ENCODE results near the gene C1orf52. TPM values are rescaled to one million over a fixed set of nuclear protein-coding genes. Genes with fewer than 3 reads are reported as not detected.
"Not testable (repeated sequence)": the region's sequence is repeated elsewhere in the genome, so short reads cannot be mapped to it uniquely, and the experiment has no call there.

C1orf52 gene
- total and polyA plus RNA-seq, 4 experiments from 2014 or later: 21.2 to 41.6 (median 32.7) TPM

DNA sequence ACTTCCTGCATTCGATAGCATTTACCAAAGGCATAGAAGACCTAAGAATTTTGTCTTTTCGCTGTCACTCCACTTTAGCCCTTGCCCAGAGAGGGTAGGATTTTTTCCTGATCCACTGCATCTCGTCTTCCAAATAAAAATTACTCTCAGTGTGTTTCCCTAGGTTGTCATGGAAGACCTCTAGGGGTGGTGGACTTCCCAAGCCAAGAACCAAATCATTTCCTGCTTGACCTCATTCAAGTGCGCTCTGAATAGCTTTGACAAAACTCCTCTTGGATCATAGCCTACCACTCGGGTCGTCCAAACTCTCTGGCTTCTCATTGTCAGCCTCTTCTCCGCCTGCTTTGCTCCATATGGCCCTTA is 431 bp upstream of the C1orf52 start:
- no peak for DNase-seq
- Histone ChIP-seq H3K36me3 (ENCODE audit: insufficient read depth, low read length) (peaks cover 10% of the 10 kb centered on the region), H3K27me3 (ENCODE audit: insufficient read depth, low read length) (no peaks in the 10 kb centered on the region), H3K9me3 (ENCODE audit: control insufficient read depth in 1 of 2, low read length in 2 of 2) (no peaks in the 10 kb centered on the region), H3K27ac (ENCODE audit: low read depth, low read length) (no peak overlapping the region), H3K4me3 (ENCODE audit: low read length in 2 of 2) (peak overlapping the region in 1 of 2 donors; percentile 95), H3K4me1 (ENCODE audit: insufficient read depth, low read length) (peaks cover 30% of the 10 kb centered on the region)
- intact Hi-C loops (cut with micrococcal nuclease): loop anchor here (1.0 to 5.0 kb wide), 7 partner anchors 16 to 568 kb away; partner anchors contain the start of genes BCL10, MCOLN2, SSX2IP and SYDE2
- Mint-ChIP-seq H3K9me3 (peaks cover 0 to 2% (median 0%) of the 10 kb centered on the region in 8 donors), H3K27ac (peak overlapping the region in 5 of 7 donors; percentile 51 to 98 (median 94)), H3K36me3 (peaks cover 26 to 43% of the 10 kb centered on the region in 2 donors), H3K4me3 (peak overlapping the region; percentile 79 to 99 (median 98)), H3K4me1 (peaks cover 26 to 50% (median 39%) of the 10 kb centered on the region in 4 donors), H3K27me3 (no peaks in the 10 kb centered on the region)
- ChIA-PET POLR2A (ENCODE audit: partially characterized antibody) (interaction anchor here (0.7 to 3.1 kb wide), 9 partner anchors 11 to 1136 kb away, joined by 3 to 53 read pairs (median 4); partner anchors contain the start of genes BCL10, MCOLN3, ODF2L and SYDE2), CTCF (ENCODE audit: partially characterized antibody) (interaction anchor here (0.5 to 14.5 kb wide), 35 partner anchors 10 to 817 kb away, joined by 3 to 282 read pairs (median 4); partner anchors contain the start of genes BCL10 and SYDE2)

DNA sequence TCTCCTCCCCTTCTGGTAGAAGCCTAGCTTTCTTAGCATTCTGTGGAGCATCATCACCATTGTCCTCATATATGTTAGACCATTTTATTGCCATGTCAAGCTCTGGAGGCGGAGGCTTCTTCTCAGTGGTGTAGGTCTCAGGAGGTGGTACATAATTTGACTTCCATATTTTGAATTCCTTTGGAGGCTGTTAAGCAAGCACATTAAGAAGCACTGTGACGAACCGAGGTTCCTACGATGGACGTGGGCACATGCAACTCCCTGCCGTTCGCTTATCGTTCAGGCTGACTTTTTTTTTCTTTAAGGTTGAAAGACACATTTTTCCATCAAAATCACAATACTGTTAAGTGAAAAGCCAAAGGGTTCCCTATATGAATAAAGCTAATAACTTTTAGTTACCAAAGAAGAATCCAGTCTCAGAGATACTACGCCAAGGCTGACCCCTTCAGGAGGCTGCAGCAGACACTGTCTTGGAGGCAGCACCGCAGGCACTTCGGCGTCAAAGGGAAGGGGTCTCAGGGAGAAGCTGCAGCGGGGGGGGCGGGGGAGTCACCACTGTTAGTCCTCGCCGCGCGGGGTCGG is 835 bp downstream of the C1orf52 start:
- POLR2A ChIA-PET (ENCODE audit: partially characterized antibody): interaction anchor here (0.8 to 3.1 kb wide), 11 partner anchors 13 to 1114 kb away, joined by 3 to 53 read pairs (median 3); partner anchors contain the start of genes BCL10, GNG5, MCOLN3 and PRKACB
- Mint-ChIP-seq H3K9me3 (peaks cover 0 to 2% (median 0%) of the 10 kb centered on the region in 8 donors), H3K27me3 (no peaks in the 10 kb centered on the region), H3K36me3 (peaks cover 23 to 46% of the 10 kb centered on the region in 2 donors), H3K4me3 (peak overlapping the region; percentile 98 to 99 (median 98)), H3K4me1 (peaks cover 29 to 61% (median 45%) of the 10 kb centered on the region in 4 donors), H3K27ac (peak overlapping the region; percentile 87 to 98 (median 97))
- Histone ChIP-seq H3K27ac (ENCODE audit: low read depth, low read length) (peak overlapping the region; percentile 80), H3K4me3 (ENCODE audit: low read length in 2 of 2) (peak overlapping the region; percentile 85 to 95), H3K36me3 (ENCODE audit: insufficient read depth, low read length) (peaks cover 10% of the 10 kb centered on the region), H3K4me1 (ENCODE audit: insufficient read depth, low read length) (peaks cover 41% of the 10 kb centered on the region), H3K9me3 (ENCODE audit: control insufficient read depth in 1 of 2, low read length in 2 of 2) (no peaks in the 10 kb centered on the region), H3K27me3 (ENCODE audit: insufficient read depth, low read length) (no peaks in the 10 kb centered on the region)
- CTCF ChIA-PET (ENCODE audit: partially characterized antibody): interaction anchor here (0.6 to 14.5 kb wide), 44 partner anchors 8 to 956 kb away, joined by 3 to 282 read pairs (median 4); partner anchors contain the start of genes BCL10 and SYDE2
- intact Hi-C loops (cut with micrococcal nuclease): loop anchor here (1.0 to 5.0 kb wide), 7 partner anchors 18 to 566 kb away; partner anchors contain the start of genes BCL10, MCOLN2, SSX2IP and SYDE2
- no peak for DNase-seq

DNA sequence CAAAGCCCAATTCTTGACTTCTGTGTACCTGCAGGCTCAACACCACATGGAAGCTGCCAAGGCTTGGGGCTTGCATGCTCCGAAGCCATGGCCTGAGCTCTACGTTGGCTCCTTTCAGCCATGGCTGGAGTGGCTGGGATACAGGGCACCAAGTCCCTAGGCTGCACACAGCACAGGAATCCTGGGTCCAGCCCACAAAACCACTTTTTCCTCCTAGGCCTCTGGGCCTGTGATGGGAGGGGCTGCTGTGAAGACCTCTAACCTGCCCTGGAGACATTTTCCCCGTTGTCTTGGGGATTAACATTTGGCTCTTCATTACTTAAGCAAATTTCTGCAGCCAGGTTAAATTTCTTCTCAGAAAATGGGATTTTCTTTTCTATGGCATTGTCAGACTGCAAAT is 10.4 kb downstream of the C1orf52 start:
- peaks cover 10% of the 10 kb centered on the region for H3K4me1 ChIP-seq (ENCODE audit: insufficient read depth, low read length)
- intact Hi-C loops (cut with micrococcal nuclease); H3K9me3 ChIP-seq (ENCODE audit: control insufficient read depth in 1 of 2, low read length in 2 of 2): not testable (repeated sequence)

DNA sequence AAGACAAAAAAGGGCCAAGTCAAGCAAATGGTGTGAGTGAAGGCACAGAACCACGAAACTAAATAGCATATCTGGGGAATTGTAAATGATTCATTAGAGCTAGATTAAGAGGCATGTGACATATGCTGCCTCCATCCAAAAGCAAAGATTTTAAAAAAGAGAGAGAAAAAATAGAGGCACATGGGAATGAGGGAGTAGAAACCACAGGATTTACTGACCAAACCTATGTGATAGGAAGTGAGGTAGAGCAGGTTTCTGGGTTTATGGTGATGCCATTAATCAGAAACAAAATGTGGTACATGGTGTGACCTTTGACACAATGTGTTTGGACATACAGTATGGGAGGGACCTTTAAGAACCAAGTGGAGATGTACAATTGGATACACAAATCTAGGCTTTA is 13.6 kb downstream of the C1orf52 start:
- ChIA-PET POLR2A (ENCODE audit: partially characterized antibody) (no interaction called here), CTCF (ENCODE audit: partially characterized antibody) (no interaction called here)
- no peaks in the 10 kb centered on the region for H3K36me3 ChIP-seq (ENCODE audit: insufficient read depth, low read length)
- Mint-ChIP-seq H3K4me3 (no peak overlapping the region), H3K27ac (no peak overlapping the region), H3K9me3 (peaks cover 0 to 2% (median 0%) of the 10 kb centered on the region in 8 donors), H3K27me3 (no peaks in the 10 kb centered on the region), H3K36me3 (peaks cover 9 to 13% of the 10 kb centered on the region in 2 donors), H3K4me1 (peaks cover 3 to 6% (median 5%) of the 10 kb centered on the region in 4 donors)
- no peak overlapping the region for H3K27ac ChIP-seq (ENCODE audit: low read depth, low read length)
- no peak for DNase-seq
- peaks cover 3% of the 10 kb centered on the region for H3K4me1 ChIP-seq (ENCODE audit: insufficient read depth, low read length)
- H3K27me3 ChIP-seq (ENCODE audit: insufficient read depth, low read length): no peaks in the 10 kb centered on the region
- no peak overlapping the region for H3K4me3 ChIP-seq (ENCODE audit: low read length in 2 of 2)
- H3K9me3 ChIP-seq (ENCODE audit: control insufficient read depth in 1 of 2, low read length in 2 of 2): no peaks in the 10 kb centered on the region
- intact Hi-C loops (cut with micrococcal nuclease): no loop called here

More for the DNA sequence above, 10.4 kb downstream of the C1orf52 start:
- not testable (repeated sequence) for H3K27ac Mint-ChIP-seq; H3K27ac ChIP-seq (ENCODE audit: low read depth, low read length); H3K9me3 Mint-ChIP-seq; H3K27me3 ChIP-seq (ENCODE audit: insufficient read depth, low read length); H3K36me3 ChIP-seq (ENCODE audit: insufficient read depth, low read length); H3K4me3 ChIP-seq (ENCODE audit: low read length in 2 of 2); H3K4me3 Mint-ChIP-seq; H3K27me3 Mint-ChIP-seq; DNase-seq
- H3K36me3 Mint-ChIP-seq: peaks cover 16 to 23% of the 10 kb centered on the region in 2 donors
- POLR2A ChIA-PET (ENCODE audit: partially characterized antibody): interaction anchor here (0.9 kb wide), 1 partner anchor 11 kb away, joined by 4 read pairs; the partner anchor contains the start of gene C1orf52
- H3K4me1 Mint-ChIP-seq: peaks cover 5 to 15% (median 9%) of the 10 kb centered on the region in 4 donors
- CTCF ChIA-PET (ENCODE audit: partially characterized antibody): interaction anchor here (0.6 to 1.8 kb wide), 3 partner anchors 8 to 304 kb away, joined by 3 to 6 read pairs (median 5); no protein-coding TSS in a partner anchor

DNA sequence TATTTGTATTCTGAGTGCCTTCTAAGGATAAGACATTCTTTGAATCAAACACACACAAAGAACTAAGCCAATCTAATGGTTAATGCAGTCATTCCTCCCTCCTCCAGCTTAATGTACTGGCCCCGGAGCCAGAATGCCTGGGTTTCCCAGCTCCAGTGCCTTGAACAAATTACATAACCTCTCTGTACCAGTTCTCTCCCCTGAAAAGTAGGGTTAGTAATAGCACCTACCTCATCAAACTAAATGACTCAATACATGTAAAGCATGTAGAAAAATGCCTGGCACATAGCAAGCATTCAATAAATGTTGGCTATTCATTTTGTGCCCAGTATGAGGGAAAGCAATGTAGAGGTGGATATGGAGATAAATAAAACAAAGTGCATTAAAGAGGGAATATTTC is 14.0 kb downstream of the C1orf52 start:
- Histone ChIP-seq H3K27me3 (ENCODE audit: insufficient read depth, low read length) (no peaks in the 10 kb centered on the region), H3K9me3 (ENCODE audit: control insufficient read depth in 1 of 2, low read length in 2 of 2) (no peaks in the 10 kb centered on the region), H3K4me3 (ENCODE audit: low read length in 2 of 2) (no peak overlapping the region), H3K4me1 (ENCODE audit: insufficient read depth, low read length) (peaks cover 7% of the 10 kb centered on the region), H3K36me3 (ENCODE audit: insufficient read depth, low read length) (no peaks in the 10 kb centered on the region), H3K27ac (ENCODE audit: low read depth, low read length) (no peak overlapping the region)
- no peak for DNase-seq
- POLR2A ChIA-PET (ENCODE audit: partially characterized antibody): no interaction called here
- peaks cover 6 to 11% of the 10 kb centered on the region in 2 donors for H3K36me3 Mint-ChIP-seq
- H3K4me3 Mint-ChIP-seq: no peak overlapping the region
- CTCF ChIA-PET (ENCODE audit: partially characterized antibody): interaction anchor here (0.6 kb wide), 1 partner anchor 14 kb away, joined by 5 read pairs; the partner anchor contains the start of gene C1orf52
- intact Hi-C loops (cut with micrococcal nuclease): no loop called here
- H3K4me1 Mint-ChIP-seq: peaks cover 5 to 10% (median 9%) of the 10 kb centered on the region in 4 donors
- peaks cover 0 to 2% (median 0%) of the 10 kb centered on the region in 8 donors for H3K9me3 Mint-ChIP-seq
- no peak overlapping the region for H3K27ac Mint-ChIP-seq
- no peaks in the 10 kb centered on the region for H3K27me3 Mint-ChIP-seq

DNA sequence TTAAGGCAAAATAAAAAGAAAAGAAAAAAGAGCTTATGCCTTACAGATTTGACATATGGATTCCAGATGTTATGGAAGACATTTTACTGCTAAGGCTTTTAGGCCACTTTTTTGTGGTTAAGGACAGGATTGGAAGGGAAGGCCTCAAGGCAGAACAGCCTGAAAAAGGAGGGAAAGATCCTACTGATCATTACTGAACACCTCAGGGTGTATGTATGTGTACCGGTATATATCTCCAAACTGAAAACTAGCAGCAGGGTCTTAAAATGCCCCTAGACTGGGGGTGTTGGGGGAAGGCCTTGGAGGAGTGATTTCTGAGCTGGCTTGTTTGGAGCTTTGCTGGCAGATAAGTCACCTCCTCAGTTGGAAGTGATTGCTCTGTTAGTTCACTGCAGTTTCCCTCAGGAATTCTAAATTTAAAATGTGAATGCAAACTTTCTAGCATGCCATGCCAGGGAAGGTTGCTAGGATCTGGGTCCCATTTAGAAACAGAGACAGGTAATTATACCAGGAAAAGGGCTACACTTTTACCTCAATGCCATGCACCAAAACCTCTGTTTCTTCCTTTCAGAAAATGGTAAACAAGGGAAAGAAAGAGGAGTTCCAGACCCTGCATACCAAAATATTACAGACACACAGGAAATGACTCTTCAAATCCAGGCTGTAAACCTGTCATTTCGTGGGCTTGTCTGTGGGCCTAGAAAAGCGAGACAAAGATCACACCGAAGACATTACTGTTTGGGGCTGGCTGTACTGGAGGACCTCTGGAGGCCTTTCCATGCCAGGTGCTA is 15.0 kb downstream of the C1orf52 start:
- Mint-ChIP-seq H3K27me3 (no peaks in the 10 kb centered on the region), H3K4me1 (peaks cover 8 to 12% (median 11%) of the 10 kb centered on the region in 4 donors), H3K4me3 (no peak overlapping the region), H3K36me3 (peaks cover 0 to 4% of the 10 kb centered on the region in 2 donors), H3K27ac (no peak overlapping the region), H3K9me3 (peaks cover 0 to 2% (median 0%) of the 10 kb centered on the region in 8 donors)
- H3K36me3 ChIP-seq (ENCODE audit: insufficient read depth, low read length): no peaks in the 10 kb centered on the region
- H3K4me3 ChIP-seq (ENCODE audit: low read length in 2 of 2): no peak overlapping the region
- no peak overlapping the region for H3K27ac ChIP-seq (ENCODE audit: low read depth, low read length)
- intact Hi-C loops (cut with micrococcal nuclease): no loop called here
- no peak for DNase-seq
- peaks cover 8% of the 10 kb centered on the region for H3K4me1 ChIP-seq (ENCODE audit: insufficient read depth, low read length)
- no peaks in the 10 kb centered on the region for H3K27me3 ChIP-seq (ENCODE audit: insufficient read depth, low read length)
- ChIA-PET CTCF (ENCODE audit: partially characterized antibody) (interaction anchor here (0.6 to 2.2 kb wide), 4 partner anchors 10 to 135 kb away, joined by 4 to 9 read pairs (median 6); partner anchors contain the start of gene C1orf52), POLR2A (ENCODE audit: partially characterized antibody) (no interaction called here)
- H3K9me3 ChIP-seq (ENCODE audit: control insufficient read depth in 1 of 2, low read length in 2 of 2): no peaks in the 10 kb centered on the region
